Measurements from ENCODE around the gene FASTK. TPM values are rescaled to one million over a fixed set of nuclear protein-coding genes. Genes with fewer than 3 reads are reported as not detected.

Gene FASTK
- total RNA-seq, 1 donor from 2014 or later = 22.4 TPM

DNA sequence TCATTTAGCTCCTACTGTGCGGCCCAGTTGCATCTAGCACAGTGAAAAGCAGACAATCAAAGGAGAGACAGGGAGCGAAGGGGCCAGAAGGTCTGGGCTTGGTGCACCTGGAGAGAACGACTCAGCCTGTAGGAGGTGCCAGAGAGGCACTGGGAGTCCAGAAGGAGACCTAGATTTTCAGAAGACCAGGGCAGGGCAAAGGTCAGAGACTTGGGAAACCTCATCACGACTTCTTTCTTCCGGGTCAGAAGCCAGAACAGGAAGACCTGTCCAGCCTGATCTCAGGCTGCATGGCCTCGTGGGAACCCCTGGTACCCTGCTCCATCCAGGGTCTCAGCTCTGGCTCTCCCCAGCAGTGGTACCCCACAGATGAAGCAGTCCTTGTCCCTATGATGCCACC is 10.8 kb upstream of the FASTK start:
- Histone ChIP-seq H3K79me2 (ENCODE audit: low read depth) (peaks cover 96% of the 10 kb centered on the region), H4K20me1 (ENCODE audit: low read depth) (peaks cover 96% of the 10 kb centered on the region), H3K4me1 (peaks cover 28% of the 10 kb centered on the region), H3K9ac (no peak overlapping the region), H3K4me3 (no peak overlapping the region), H3K27ac (no peak overlapping the region), H3K36me3 (no peaks in the 10 kb centered on the region), H3F3A (ENCODE audit: low read depth) (peaks cover 34% of the 10 kb centered on the region), H2AFZ (replicated peaks) (no peak overlapping the region), H3K9me3 (ENCODE audit: low read depth) (no peaks in the 10 kb centered on the region), H3K4me2 (no peak overlapping the region), H3K27me3 (peaks cover 11% of the 10 kb centered on the region)
- no peaks in the 10 kb centered on the region for H3K9me3 Mint-ChIP-seq
- DNase-seq (ENCODE audit: low spot score) = peak; percentile 70
- no peak overlapping the region for H3K4me3 Mint-ChIP-seq
- peaks cover 4% of the 10 kb centered on the region for H3K36me3 Mint-ChIP-seq
- H3K27ac Mint-ChIP-seq = no peak overlapping the region
- peaks cover 11% of the 10 kb centered on the region for H3K27me3 Mint-ChIP-seq (ENCODE audit: insufficient read depth, low read depth)
- H3K4me1 Mint-ChIP-seq = peaks cover 27% of the 10 kb centered on the region
- no peak for TF ChIP-seq EZH2 (IDR thresholded peaks at IDR 0.05)
- TF ChIP-seq, protein P1, sequence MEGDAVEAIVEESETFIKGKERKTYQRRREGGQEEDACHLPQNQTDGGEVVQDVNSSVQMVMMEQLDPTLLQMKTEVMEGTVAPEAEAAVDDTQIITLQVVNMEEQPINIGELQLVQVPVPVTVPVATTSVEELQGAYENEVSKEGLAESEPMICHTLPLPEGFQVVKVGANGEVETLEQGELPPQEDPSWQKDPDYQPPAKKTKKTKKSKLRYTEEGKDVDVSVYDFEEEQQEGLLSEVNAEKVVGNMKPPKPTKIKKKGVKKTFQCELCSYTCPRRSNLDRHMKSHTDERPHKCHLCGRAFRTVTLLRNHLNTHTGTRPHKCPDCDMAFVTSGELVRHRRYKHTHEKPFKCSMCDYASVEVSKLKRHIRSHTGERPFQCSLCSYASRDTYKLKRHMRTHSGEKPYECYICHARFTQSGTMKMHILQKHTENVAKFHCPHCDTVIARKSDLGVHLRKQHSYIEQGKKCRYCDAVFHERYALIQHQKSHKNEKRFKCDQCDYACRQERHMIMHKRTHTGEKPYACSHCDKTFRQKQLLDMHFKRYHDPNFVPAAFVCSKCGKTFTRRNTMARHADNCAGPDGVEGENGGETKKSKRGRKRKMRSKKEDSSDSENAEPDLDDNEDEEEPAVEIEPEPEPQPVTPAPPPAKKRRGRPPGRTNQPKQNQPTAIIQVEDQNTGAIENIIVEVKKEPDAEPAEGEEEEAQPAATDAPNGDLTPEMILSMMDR (IDR thresholded peaks at IDR 0.05) = peak; percentile 68

DNA sequence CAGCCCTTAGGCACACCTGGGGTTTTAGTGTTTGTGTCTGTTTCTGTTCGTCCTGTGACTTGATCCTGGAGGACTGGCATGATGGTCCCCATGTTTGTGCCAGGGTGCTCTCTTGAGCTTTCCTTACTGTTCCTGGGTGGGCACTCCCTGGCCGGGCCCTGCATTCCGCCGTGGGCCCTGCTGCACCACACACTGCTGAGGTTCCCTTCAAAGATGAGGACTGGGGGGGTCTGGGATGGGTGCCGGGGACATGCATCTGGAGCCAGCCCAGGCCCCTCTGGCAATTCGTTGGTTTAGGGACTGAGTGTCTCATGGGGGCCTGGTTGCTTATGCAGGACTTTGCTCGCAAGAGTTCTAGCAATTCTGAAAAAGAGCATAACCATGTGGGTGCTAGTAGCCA is 10.4 kb upstream of the FASTK start:
- Histone ChIP-seq H3K4me2 (no peak overlapping the region), H3K27ac (no peak overlapping the region), H3K9me3 (ENCODE audit: low read depth) (no peaks in the 10 kb centered on the region), H3K4me3 (no peak overlapping the region), H3K27me3 (peaks cover 11% of the 10 kb centered on the region), H2AFZ (replicated peaks) (no peak overlapping the region), H3F3A (ENCODE audit: low read depth) (peaks cover 35% of the 10 kb centered on the region), H4K20me1 (ENCODE audit: low read depth) (peaks cover 92% of the 10 kb centered on the region), H3K36me3 (no peaks in the 10 kb centered on the region), H3K9ac (no peak overlapping the region), H3K79me2 (ENCODE audit: low read depth) (peaks cover 92% of the 10 kb centered on the region), H3K4me1 (peaks cover 28% of the 10 kb centered on the region)
- peaks cover 4% of the 10 kb centered on the region for H3K36me3 Mint-ChIP-seq
- DNase-seq (ENCODE audit: low spot score) = no peak
- TF ChIP-seq EZH2phosphoT487 (IDR thresholded peaks at IDR 0.05) = no peak
- no peak for TF ChIP-seq EZH2 (IDR thresholded peaks at IDR 0.05)
- H3K27ac Mint-ChIP-seq = no peak overlapping the region
- H3K9me3 Mint-ChIP-seq = no peaks in the 10 kb centered on the region
- H3K4me1 Mint-ChIP-seq = peaks cover 27% of the 10 kb centered on the region
- H3K27me3 Mint-ChIP-seq (ENCODE audit: insufficient read depth, low read depth) = peaks cover 11% of the 10 kb centered on the region
- no peak overlapping the region for H3K4me3 Mint-ChIP-seq

DNA sequence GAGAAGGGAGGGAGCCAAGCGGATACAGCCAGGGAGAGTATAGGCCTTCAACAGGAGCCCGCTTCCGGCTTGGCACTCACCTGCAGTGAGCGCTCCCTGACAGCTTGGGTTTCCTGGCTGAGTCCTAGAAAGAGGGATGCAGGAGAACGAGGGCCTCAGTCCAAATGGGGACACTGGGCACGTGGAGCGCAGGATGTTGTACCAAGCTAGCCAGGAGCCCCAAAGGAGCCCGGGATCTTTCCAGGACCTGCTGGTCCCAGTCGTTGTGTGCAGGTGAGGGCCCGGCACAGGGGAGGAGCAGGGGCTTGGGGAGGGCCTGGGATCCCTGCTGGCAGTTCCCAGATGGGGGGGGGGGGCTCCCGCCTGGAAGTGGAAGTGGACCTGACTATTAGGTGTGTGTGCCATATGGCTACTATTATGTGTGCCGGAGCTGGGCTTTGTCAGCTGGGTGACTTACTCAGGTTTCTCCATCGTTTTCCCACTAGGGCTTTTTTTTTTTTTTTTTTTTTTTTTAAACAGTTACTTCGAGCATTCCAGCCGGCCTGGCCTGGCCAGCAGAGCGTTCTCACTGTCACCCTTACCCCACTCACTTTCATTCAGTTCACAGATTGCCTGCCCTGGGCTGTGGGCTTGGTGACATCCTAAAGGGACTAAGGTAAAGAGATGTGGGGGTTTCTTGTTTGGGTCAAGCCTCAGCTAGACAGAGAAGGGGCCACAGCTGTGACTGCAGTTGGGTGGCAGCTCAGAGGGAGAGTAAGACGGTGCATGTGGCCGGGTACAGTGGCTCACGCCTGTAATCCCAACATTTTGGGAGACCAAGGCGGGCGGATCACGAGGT is 9.5 kb upstream of the FASTK start:
- no peaks in the 10 kb centered on the region for H3K9me3 Mint-ChIP-seq
- Histone ChIP-seq H4K20me1 (ENCODE audit: low read depth) (peaks cover 83% of the 10 kb centered on the region), H3K36me3 (no peaks in the 10 kb centered on the region), H3K27me3 (peaks cover 11% of the 10 kb centered on the region), H3K4me2 (peak overlapping the region; percentile 97), H3K27ac (no peak overlapping the region), H2AFZ (replicated peaks) (no peak overlapping the region), H3K79me2 (ENCODE audit: low read depth) (peaks cover 83% of the 10 kb centered on the region), H3F3A (ENCODE audit: low read depth) (peaks cover 44% of the 10 kb centered on the region), H3K9me3 (ENCODE audit: low read depth) (no peaks in the 10 kb centered on the region), H3K9ac (no peak overlapping the region), H3K4me3 (no peak overlapping the region), H3K4me1 (peaks cover 32% of the 10 kb centered on the region)
- peaks cover 34% of the 10 kb centered on the region for H3K4me1 Mint-ChIP-seq
- H3K27ac Mint-ChIP-seq = no peak overlapping the region
- DNase-seq (ENCODE audit: low spot score) = no peak
- H3K36me3 Mint-ChIP-seq = peaks cover 4% of the 10 kb centered on the region
- TF ChIP-seq EZH2phosphoT487 (IDR thresholded peaks at IDR 0.05) (no peak), EZH2 (IDR thresholded peaks at IDR 0.05) (no peak)
- TF ChIP-seq, protein P1 (IDR thresholded peaks at IDR 0.05) = no peak
- peaks cover 18% of the 10 kb centered on the region for H3K27me3 Mint-ChIP-seq (ENCODE audit: insufficient read depth, low read depth)
- peak overlapping the region; percentile 84 for H3K4me3 Mint-ChIP-seq
